ENCODE results near the gene GHRHR. TPM values are rescaled to one million over a fixed set of nuclear protein-coding genes. Genes with fewer than 3 reads are reported as not detected.

The GHRHR gene
- total and polyA plus RNA-seq, 4 donors, result 0.38 to 0.77 (median 0.77) TPM; not detected in 1

DNA sequence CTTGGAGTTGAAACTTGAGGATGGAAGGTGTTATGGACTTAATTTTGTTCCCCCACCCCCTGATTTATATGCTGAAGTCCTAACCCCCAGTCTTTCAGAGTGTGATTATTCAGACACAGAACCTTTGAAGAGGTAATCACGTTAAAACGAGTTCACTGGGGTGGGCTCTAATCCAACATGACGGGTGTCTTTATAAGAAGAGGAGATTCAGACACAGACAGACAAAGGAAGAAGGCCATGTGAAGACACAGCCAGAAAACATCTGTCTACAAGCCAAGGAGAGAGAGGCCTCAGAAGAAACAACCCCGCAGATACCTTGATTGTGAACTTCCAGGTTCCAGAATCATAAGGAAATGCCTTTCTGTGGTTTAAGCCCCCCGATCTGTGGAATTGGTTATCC is 37.0 kb downstream of the GHRHR start:
- peaks cover 0 to 2% (median 0%) of the 10 kb centered on the region in 4 donors for H3K9me3 ChIP-seq (ENCODE audit: control insufficient read depth in 4 of 4, insufficient read depth in 3 of 4, low read length in 3 of 4)
- H3K36me3 ChIP-seq (ENCODE audit: control insufficient read depth in 4 of 4, insufficient read depth in 4 of 4, low read length in 4 of 4), result no peaks in the 10 kb centered on the region
- no peak overlapping the region for H3K9ac ChIP-seq (ENCODE audit: insufficient read depth in 1 of 2, low read length in 2 of 2)
- TF ChIP-seq, protein P1, sequence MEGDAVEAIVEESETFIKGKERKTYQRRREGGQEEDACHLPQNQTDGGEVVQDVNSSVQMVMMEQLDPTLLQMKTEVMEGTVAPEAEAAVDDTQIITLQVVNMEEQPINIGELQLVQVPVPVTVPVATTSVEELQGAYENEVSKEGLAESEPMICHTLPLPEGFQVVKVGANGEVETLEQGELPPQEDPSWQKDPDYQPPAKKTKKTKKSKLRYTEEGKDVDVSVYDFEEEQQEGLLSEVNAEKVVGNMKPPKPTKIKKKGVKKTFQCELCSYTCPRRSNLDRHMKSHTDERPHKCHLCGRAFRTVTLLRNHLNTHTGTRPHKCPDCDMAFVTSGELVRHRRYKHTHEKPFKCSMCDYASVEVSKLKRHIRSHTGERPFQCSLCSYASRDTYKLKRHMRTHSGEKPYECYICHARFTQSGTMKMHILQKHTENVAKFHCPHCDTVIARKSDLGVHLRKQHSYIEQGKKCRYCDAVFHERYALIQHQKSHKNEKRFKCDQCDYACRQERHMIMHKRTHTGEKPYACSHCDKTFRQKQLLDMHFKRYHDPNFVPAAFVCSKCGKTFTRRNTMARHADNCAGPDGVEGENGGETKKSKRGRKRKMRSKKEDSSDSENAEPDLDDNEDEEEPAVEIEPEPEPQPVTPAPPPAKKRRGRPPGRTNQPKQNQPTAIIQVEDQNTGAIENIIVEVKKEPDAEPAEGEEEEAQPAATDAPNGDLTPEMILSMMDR (IDR thresholded peaks at IDR 0.05; ENCODE audit: control extremely low read depth, extremely low read depth), result no peak
- H3K27me3 ChIP-seq (ENCODE audit: control insufficient read depth in 3 of 3, insufficient read depth in 3 of 3, low read length in 2 of 3), result no peaks in the 10 kb centered on the region
- 86 to 91% methylated on average over 5 of the region's 5 CpGs for WGBS, 2 donors
- DNase-seq (no peak), ATAC-seq (ENCODE audit: insufficient read depth, low FRiP score) (no peak)
- no peak overlapping the region for H3K27ac ChIP-seq (ENCODE audit: low read depth in 1 of 2, low read length in 1 of 2)
- H3K4me3 ChIP-seq, result no peak overlapping the region
- no peaks in the 10 kb centered on the region for H3K4me1 ChIP-seq (ENCODE audit: control insufficient read depth in 5 of 5, insufficient read depth in 5 of 5, low read length in 5 of 5)

DNA sequence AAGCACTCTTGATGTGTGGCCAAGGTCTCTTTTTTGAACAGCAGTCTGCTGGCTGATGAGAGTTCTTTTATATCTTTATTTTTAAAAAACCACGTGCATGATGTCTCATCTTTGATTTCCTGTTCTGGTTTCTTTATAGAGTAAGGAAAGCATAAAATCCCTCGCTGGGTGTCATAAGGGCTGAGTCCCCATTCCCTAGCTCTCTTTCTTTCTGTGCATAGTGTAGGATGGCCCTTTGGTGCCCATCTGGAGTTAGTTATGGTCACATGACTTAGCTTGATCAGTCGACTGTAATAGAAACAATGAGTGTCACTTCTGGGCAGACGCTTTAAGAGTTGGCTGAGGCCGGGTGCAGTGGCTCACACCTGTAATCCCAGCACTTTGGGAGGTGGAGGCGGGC is 38.5 kb downstream of the GHRHR start:
- Histone ChIP-seq H3K9ac (ENCODE audit: insufficient read depth in 1 of 2, low read length in 2 of 2) (no peak overlapping the region), H3K4me1 (ENCODE audit: control insufficient read depth in 5 of 5, insufficient read depth in 5 of 5, low read length in 5 of 5) (no peaks in the 10 kb centered on the region), H3K36me3 (ENCODE audit: control insufficient read depth in 4 of 4, insufficient read depth in 4 of 4, low read length in 4 of 4) (no peaks in the 10 kb centered on the region), H3K27me3 (ENCODE audit: control insufficient read depth in 3 of 3, insufficient read depth in 3 of 3, low read length in 2 of 3) (no peaks in the 10 kb centered on the region), H3K27ac (ENCODE audit: low read depth in 1 of 2, low read length in 1 of 2) (no peak overlapping the region), H3K9me3 (ENCODE audit: control insufficient read depth in 4 of 4, insufficient read depth in 3 of 4, low read length in 3 of 4) (peaks cover 0 to 2% (median 0%) of the 10 kb centered on the region in 4 donors), H3K4me3 (no peak overlapping the region)
- no peak for ATAC-seq (ENCODE audit: insufficient read depth, low FRiP score)
- TF ChIP-seq, protein P1 (IDR thresholded peaks at IDR 0.05; ENCODE audit: control extremely low read depth, extremely low read depth), result no peak
- 56 to 71% methylated on average over 6 of the region's 6 CpGs for WGBS, 2 donors
- no peak for DNase-seq

DNA sequence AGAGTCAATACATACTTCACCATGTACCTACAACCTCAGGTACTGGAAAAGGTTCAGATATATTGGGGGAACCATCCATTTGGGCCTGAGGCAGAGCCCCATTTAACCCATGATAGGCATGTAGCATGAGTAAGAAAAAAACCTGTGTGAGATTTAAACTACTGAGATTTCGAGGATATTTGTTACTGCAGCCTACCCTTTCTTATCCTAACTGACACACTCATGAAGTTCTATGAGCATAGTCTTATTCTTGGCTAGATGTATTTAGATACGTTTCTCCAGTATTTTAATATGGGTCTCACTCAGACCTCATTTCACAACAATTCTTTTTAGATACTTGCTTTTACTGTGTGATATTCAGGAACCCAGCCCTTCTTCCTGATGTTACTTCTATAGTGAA is 39.3 kb downstream of the GHRHR start:
- ATAC-seq (ENCODE audit: insufficient read depth, low FRiP score), result no peak
- no peak for DNase-seq
- Histone ChIP-seq H3K27ac (ENCODE audit: low read depth in 1 of 2, low read length in 1 of 2) (no peak overlapping the region), H3K9ac (ENCODE audit: insufficient read depth in 1 of 2, low read length in 2 of 2) (no peak overlapping the region), H3K4me1 (ENCODE audit: control insufficient read depth in 5 of 5, insufficient read depth in 5 of 5, low read length in 5 of 5) (no peaks in the 10 kb centered on the region), H3K36me3 (ENCODE audit: control insufficient read depth in 4 of 4, insufficient read depth in 4 of 4, low read length in 4 of 4) (no peaks in the 10 kb centered on the region), H3K4me3 (no peak overlapping the region), H3K9me3 (ENCODE audit: control insufficient read depth in 4 of 4, insufficient read depth in 3 of 4, low read length in 3 of 4) (peaks cover 0 to 2% (median 0%) of the 10 kb centered on the region in 4 donors), H3K27me3 (ENCODE audit: control insufficient read depth in 3 of 3, insufficient read depth in 3 of 3, low read length in 2 of 3) (no peaks in the 10 kb centered on the region)
- 93 to 94% methylated on average over 2 of the region's 2 CpGs for WGBS, 2 donors
- TF ChIP-seq, protein P1 (IDR thresholded peaks at IDR 0.05; ENCODE audit: control extremely low read depth, extremely low read depth), result no peak

DNA sequence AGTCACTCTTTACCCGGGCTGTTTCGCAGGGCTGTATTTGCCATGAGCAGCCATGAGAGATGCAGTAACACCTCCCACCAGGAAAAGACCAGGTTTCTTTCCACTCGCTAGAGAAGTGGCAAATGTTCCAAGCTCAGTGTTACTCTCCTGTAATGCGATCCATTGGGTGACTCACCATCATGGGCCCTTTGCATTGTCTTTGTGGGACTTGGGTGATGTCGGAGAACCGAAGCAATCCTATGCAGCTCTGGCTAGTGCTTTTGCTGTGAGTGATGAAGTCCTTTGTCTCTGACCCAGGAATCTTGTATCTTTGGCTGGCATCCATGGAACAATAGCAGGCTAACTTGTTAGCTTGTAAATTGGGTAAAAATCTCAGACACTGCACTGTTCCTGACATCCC is 40.0 kb downstream of the GHRHR start:
- peaks cover 0 to 2% (median 0%) of the 10 kb centered on the region in 4 donors for H3K9me3 ChIP-seq (ENCODE audit: control insufficient read depth in 4 of 4, insufficient read depth in 3 of 4, low read length in 3 of 4)
- H3K9ac ChIP-seq (ENCODE audit: insufficient read depth in 1 of 2, low read length in 2 of 2), result no peak overlapping the region
- no peaks in the 10 kb centered on the region for H3K4me1 ChIP-seq (ENCODE audit: control insufficient read depth in 5 of 5, insufficient read depth in 5 of 5, low read length in 5 of 5)
- H3K27ac ChIP-seq (ENCODE audit: low read depth in 1 of 2, low read length in 1 of 2), result no peak overlapping the region
- 92 to 96% methylated on average over 6 of the region's 6 CpGs for WGBS, 2 donors
- DNase-seq, result no peak
- H3K4me3 ChIP-seq, result no peak overlapping the region
- H3K36me3 ChIP-seq (ENCODE audit: control insufficient read depth in 4 of 4, insufficient read depth in 4 of 4, low read length in 4 of 4), result no peaks in the 10 kb centered on the region
- no peaks in the 10 kb centered on the region for H3K27me3 ChIP-seq (ENCODE audit: control insufficient read depth in 3 of 3, insufficient read depth in 3 of 3, low read length in 2 of 3)
- TF ChIP-seq, protein P1 (IDR thresholded peaks at IDR 0.05; ENCODE audit: control extremely low read depth, extremely low read depth), result no peak
- ATAC-seq (ENCODE audit: insufficient read depth, low FRiP score), result no peak

Measured in lung (tissue), 12 donors.